Measurements from ENCODE around the gene KRTAP4-2.
"Not testable (repeated sequence)": the region's sequence is repeated elsewhere in the genome, so short reads cannot be mapped to it uniquely, and the experiment has no call there.

DNA sequence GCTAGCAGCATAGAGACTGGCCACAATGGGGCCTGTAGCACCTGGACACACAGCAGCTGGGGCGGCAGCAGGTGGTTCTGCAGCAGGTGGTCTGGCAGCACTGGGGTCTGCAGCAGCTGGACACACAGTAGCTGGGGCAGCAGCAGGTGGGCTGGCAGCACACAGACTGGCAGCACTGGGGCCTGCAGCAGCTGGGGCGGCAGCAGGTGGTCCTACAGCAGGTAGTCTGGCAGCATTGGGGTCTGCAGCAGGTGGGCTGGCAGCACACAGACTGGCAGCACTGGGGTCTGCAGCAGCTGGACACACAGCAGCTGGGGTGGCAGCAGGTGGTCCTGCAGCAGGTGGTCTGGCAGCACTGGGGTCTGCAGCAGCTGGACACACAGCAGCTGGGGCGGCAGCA, 17.8 kb downstream of the KRTAP4-2 start:
- TF ChIP-seq POLR2A (IDR thresholded peaks at IDR 0.05; ENCODE audit: low read length); GATA1 (IDR thresholded peaks at IDR 0.05; ENCODE audit: low read depth, low read length): not testable (repeated sequence)

All from erythroblast (primary cell).